GM19193 (cell line): Measurements from ENCODE around the gene PRDM4.

Experiments used
- POLR2A ChIP-seq: IDR thresholded peaks from 4 replicates; pipeline ENCODE4 v1.6.1; 2011; ENCODE audit not compliant: insufficient read depth, insufficient read length; ENCODE audit errors: extremely low read depth

Gene PRDM4, protein sequence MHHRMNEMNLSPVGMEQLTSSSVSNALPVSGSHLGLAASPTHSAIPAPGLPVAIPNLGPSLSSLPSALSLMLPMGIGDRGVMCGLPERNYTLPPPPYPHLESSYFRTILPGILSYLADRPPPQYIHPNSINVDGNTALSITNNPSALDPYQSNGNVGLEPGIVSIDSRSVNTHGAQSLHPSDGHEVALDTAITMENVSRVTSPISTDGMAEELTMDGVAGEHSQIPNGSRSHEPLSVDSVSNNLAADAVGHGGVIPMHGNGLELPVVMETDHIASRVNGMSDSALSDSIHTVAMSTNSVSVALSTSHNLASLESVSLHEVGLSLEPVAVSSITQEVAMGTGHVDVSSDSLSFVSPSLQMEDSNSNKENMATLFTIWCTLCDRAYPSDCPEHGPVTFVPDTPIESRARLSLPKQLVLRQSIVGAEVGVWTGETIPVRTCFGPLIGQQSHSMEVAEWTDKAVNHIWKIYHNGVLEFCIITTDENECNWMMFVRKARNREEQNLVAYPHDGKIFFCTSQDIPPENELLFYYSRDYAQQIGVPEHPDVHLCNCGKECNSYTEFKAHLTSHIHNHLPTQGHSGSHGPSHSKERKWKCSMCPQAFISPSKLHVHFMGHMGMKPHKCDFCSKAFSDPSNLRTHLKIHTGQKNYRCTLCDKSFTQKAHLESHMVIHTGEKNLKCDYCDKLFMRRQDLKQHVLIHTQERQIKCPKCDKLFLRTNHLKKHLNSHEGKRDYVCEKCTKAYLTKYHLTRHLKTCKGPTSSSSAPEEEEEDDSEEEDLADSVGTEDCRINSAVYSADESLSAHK

DNA sequence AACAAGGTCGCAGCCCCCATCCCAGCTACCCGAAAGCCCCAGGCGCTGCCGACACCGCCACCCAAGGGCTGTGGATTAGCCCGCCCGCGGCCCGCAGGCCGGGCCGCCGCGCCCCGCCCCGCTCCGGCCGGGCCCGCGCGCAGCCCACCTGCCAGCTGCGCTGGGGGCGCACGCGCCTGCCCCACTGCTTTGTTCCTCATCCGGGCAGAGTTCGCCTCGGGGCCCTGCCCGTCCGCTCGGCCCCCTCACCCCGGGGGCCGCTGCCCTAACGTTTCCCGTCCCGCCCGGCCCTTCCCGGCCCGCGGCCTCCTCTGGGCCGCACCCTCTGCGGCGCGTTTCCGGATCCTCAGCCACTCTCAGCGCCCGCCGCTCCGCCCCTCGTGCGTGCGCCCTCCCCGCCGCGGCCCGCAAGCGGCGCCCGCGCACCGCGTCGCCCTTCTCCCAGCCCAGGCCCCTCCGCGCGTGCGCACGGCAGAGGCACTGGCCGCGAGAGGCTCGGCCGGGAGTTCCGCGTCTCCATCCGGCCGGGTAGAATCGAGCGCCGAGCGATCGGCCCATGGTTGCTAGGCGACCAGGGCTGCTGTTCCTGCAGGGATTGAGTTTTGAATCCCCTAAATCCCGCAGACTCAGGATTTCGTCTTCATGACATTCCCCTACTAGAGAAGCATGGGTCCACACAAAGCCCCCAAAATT, at the start of gene PRDM4:
TSS of gene PRDM4 (minus strand) at position 329 of the 693 bp plus-strand sequence. CDS start 622 bp downstream, outside the sequence.
- TF ChIP-seq POLR2A: peak; percentile 95

DNA sequence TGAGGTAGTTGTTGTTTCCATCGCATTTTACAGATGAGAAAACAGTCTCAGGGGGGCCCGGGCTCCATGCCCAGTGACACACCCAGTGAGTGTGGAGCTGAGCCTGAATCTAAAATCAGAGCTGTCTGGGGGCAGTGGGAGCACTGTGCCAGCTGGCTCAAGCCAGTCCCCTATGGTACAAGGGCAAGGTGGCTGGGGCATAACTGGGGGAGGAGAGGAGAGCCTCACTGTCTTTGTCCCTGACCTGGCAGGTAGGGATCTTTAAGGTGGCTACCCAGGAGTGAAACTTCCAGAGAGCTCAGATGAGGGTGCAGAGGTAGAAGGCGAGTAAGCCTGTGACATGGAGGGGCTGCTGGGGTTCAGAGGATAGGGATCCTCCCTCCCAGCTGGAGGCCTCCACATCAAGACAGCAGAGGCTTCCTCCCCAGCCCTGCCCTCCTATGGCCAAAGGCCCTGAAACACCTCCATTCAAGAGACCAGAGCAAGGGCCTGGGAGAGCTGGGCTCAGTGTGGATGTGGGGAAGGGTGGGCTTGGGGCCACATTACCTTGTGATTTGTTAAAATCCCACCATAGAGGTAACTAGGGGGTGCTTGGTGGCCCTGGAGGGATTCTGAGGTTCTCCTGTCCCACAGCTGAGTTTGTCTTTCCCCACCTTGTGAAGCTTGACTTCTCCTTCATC, 46.7 kb upstream of the PRDM4 start:
- no peak for TF ChIP-seq POLR2A

DNA sequence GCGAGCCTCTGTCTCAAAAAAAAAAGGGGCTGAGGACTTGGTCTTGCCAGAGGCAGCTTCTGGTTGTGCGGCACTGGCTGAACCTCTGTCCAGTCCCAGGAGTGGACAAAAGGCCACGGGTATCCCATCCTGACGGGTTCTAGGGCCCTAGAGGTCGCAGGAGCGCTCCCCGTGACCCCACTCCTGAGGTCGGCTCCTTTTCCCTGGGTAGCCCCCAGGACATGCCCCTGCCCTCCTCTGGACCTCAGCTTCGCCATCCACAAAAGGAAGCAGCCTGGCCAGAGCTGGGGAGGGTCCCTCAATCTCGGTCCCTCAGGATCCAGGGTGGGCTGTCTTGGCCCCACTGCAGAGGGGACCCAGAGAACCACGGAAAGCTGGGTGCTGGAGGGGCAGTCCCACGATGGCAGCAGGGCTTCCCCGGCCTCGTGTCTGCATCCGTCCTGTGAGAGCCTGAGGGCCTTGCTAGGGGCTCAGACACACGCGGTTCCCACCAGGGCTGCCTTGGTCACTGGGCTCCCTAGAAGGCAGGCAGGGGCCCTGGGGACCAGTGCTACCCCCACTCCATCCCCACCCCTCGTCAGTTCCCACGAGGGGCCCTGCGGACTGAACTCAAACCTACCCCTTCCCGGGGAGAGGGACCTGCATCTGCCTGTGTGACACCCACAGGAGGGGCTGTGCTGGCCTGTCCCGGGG, 44.7 kb upstream of the PRDM4 start:
- no peak for TF ChIP-seq POLR2A

DNA sequence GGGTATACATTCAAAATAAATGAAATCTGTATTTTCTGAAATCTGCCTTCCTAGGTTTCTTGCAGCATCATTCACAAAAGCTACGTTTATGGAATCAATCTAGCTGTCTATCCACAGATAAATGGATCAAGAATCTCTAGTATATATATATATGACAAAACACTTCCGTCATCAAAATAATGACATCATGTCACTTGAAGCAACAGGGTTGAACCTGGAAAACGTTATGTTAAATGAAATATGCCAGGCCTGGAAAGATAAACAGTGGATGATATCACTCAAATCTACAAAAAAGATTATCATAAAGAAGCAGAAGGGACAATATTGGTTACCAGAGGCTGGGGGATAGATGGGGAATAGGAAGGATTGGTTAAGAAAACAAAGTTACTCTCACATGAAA, 42.2 kb upstream of the PRDM4 start:
- no peak for TF ChIP-seq POLR2A

DNA sequence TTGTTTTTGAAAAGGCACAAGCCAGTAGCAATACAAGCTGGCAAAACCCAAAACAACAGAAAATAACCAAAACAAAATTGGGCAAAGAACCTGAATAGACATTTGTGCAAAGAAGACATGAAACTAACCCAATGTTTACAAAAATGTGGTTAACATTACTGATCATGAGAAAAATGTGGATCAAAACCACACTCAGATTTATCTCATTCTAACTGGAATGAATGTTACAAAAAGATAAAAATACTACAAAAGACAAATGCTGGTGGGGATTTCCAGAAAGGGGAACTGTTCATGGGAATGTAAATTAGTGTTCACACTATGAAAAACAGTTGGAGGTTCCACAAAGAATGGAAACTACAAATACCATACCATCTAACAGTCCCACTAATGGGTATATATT, 40.2 kb upstream of the PRDM4 start:
- no peak for TF ChIP-seq POLR2A

DNA sequence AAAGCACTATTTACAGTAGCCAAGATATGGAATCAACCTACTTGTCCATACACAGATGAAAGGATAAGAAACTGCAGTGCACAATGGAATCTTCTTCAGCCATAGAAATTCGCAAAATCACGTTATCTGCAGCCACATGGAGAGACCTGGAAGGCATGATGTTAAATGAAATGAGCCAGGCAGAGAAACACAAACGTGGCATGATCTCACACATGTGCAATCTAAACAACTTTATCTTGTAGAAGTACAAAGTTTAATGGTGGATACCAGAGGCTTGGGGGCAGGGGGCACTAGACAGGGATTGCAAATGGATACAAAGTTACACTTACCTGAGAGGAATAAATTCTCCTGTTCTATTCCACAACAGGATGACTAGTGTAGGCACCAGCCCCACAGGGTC, 37.6 kb upstream of the PRDM4 start:
- no peak for TF ChIP-seq POLR2A

DNA sequence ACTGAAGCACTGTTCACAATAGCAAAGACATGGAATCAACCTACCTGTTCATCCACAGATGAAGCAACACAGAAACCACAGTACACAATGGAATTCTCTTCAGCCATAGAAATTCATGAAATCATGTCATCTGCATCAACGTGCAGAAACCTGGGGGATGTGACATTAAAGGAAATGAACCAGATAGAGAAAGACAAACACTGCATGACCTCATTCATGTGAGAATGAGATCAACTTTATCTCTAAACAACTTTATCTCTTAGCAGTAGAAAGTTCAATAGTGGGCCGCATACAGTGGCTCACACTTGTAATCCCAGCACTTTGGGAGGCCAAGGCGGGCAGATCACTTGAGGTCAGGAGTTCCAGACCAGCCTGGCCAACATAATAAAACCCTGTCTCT, 33.5 kb upstream of the PRDM4 start:
- TF ChIP-seq POLR2A: no peak

DNA sequence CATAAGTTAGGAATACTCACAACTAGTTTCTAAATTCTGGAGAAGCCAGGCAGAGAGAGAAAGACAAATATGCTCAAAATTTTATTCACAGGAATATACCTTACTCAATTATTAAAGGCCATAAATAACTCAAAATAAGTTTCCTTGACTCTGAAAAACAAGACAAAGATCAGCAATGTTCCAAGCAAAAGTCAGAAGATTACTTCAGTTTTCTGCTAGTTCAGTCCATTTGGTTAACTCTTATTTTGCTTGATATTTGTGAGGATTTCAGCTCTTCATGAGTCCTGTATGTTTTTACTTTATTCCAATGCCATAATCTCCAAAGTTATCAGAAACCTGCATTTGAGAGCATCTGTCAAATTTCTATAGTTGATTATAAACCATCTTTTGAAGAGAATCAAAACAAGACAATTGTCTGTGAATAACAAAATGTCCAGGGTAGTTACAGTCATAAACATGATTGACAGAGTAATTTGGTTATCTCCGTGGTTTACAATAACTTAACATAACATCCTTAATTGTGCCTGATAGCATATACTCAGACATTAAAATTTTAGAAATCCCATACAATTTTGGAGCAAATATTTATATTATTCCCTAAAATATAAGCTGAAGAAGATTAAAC, 30.6 kb upstream of the PRDM4 start:
- no peak for TF ChIP-seq POLR2A

DNA sequence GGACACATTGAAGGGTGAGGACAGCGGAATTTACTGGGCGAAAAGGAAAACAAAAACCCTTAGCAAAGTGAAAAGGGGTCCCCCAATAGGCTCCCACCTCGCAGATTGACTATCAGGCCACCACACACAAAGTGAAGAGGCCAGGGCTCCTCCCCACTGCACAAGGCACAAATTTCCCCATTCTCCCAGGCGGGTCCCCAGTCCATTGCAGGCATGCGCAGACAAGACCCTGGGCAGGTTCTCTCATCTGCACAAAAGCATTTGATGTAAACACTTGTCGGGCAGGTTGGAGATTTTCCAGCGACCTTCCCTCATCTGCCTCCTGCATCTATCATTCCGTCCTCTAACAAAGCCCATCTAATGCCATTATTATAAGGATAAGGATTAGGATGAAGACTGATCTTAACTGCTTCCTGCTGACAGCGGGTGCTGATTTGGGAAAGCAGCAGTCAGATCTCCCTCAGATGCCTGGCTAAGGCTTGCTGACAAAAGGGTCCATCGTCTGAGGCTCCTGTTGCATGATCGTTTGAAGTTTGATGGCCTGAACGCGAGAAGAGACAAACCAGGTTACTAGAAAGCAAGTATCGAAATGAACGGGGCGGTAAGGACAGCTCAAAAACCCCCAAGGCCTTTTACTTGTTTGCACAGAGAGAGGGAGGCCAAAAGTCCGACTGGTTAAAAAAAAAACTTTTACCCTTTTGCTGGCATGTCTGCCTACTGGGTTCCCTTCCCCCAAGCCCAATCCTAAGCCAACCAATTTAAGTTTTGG, 27.9 kb upstream of the PRDM4 start:
- TF ChIP-seq POLR2A: no peak

DNA sequence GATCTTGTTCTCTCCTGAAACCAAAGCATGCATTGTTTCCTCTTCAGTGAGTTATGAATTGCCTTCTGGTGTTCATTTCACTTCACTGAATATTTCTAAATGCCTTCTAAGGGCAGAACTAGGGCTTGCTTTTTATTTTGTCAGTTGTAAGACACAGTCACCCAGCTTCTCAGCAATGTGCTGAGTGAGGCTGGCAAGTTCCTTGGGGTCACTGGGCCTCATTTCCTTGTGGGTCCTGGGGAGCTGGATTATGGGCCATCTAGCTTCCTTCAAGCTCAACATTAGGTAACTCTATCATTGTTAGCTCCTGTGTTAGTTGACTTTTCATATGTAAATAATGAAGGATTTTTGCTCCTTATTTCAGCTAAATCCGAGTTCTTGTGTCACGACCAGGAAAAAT, 27.3 kb upstream of the PRDM4 start:
- TF ChIP-seq POLR2A: no peak

DNA sequence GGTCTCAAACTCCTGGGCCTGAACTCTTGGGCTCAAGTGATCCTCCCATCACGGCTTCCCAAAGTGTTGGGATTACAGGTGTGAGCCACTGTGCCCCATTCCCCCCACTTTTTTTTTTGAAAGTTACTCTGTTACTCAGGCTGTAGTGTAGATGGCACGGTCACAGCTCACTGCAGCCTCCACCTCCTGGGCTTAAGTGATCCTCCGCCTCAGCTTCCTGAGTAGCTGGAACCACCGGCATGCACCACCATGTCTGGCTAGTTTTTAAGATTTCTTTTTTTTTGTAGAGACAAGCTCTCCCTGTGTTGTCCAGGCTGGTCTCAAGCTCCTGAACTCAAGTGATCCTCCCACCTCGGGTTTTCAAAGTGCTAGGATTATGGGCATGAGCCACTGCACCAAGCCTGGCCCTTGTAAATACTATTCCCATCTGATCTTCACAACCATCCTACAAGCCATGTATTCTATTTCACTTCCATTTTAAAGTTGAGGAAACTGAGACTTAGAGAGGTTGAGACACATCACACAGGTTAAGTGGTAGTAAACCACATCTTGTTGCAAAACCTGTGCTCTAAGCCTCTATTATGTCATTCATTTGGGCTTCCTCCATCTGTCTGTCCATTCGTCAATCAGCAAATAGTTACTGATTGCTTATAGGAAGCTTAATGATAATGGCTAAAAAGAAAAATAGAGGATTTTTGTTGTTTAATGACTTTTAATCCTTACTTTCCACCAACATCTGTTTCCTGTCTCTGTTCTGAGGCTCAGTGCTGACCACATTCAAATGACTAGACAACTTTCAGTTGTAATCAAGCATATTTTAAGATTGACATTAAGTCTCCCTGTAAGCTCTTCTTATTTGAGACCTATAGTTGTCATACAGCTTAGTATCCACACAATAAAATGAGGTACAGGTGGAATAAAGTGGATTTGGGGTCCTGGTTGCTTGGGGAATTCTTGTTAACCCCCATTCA, 22.8 kb upstream of the PRDM4 start:
- TF ChIP-seq POLR2A: no peak

DNA sequence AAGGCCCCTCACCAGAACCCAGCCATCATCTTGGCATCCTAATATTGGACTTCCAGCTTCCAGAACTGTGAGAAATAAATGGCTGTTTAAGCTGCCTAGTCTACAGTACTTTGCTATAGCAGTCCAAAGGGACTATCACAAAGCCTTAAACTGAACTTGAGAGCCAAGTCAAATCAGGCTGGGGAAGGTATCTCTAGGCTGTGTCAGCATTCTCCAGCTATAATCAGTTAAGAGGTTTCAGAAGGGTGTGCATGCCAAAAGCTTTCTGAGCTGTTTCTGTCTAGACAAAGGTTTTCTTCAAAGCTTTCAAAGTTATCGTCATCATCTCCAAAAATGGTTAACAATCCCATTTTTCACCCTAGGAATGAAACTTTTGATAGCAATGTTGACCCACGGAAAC, 21.1 kb upstream of the PRDM4 start:
- TF ChIP-seq POLR2A: no peak
